NCI-H2227 treated with DMSO at 0.1 percent for 48 hours (cell line): ENCODE data around the gene ACTBL2.
"Not testable (repeated sequence)": the region's sequence is repeated elsewhere in the genome, so short reads cannot be mapped to it uniquely, and the experiment has no call there.

Experiments used
- DNase-seq: peaks from one replicate; lab custom pipeline; 2025; lab: John Stamatoyannopoulos, UW

ACTBL2 gene

GRCh38 chr5:57482671-57483106 lies at the start of gene ACTBL2:
ACTBL2 (minus strand) TSS chr5:57482811; CDS start chr5:57482707, 104 bp downstream.
- DNase-seq = no peak

- no peak for DNase-seq
Measured at GRCh38 chr5:57531333-57531732, 48.7 kb upstream of the ACTBL2 start.

GRCh38 chr5:57529864-57530263 lies 47.3 kb upstream of the ACTBL2 start:
- no peak for DNase-seq

DNA sequence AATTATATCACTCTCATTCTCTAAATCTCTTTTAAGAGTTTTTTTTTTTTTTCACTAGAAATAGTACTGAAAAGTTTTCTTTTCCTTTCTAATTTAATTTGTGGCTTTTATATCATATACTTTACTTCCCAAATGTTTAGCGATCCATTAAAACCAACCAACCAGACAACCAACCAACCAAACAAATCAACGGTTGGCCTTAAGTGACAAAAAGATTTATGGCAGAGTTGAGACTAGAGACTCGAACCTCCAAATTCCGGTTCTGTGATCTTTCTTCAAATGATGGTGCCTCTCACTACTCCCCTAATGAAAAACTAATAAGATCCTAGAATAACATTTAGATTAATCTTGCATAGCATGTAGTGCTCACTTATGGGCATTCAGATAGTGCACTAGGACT lies 45.3 kb upstream of the ACTBL2 start:
- no peak for DNase-seq

DNA sequence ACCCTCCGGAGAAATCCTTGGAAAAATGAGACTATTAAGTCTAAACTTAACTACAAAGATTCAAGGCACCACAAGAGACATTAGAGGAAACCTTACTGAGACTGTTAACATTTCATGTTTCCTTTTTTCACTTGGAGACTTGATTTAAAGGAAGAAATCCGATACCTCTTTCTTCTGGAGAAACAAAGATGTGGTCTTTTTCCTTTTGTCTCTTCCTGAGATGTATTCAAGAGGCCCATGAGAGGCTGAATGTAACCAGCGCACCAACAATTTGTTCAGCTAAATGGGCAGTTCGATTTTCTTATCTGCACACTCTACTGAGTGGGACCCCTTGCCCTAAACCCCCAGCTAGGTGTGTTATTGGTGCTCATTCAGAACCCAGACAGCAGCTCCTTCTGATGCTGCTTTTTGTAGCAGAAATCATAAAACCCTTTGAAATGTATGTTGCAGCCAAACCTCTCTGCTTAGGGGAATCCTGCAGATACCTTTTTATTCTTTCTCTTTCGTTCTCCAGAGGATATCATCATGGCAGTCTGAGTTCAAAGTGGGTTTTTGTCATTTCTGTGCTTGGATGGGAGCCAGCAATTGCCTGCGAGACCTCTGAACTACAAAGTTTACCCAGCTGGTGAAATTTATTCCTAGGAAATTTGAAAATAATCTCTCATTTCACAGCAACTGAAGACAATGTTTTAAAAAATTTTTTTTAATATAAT lies 41.9 kb upstream of the ACTBL2 start:
- no peak for DNase-seq

GRCh38 chr5:57522477-57522876 lies 39.9 kb upstream of the ACTBL2 start:
- not testable (repeated sequence) for DNase-seq

DNA sequence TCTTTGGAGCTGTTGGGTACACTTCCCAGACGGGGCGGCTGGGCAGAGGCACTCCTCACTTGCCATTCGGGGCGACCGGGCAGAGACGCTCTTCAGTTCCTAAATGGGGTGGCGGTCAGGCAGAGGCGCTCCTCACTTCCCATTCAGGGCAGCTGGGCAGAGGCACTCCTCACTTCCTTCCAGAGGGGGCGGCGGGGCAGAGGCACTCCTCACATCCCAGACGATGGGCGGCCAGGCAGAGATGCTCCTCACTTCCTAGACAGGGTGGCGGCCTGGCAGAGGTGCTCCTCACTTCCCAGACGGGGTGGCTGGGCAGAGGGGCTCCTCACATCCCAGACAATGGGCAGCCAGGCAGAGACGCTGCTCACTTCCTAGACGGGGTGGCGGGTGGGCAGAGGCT lies 35.8 kb upstream of the ACTBL2 start:
- DNase-seq = not testable (repeated sequence)

- no peak for DNase-seq
Measured at GRCh38 chr5:57517250-57517649, 34.6 kb upstream of the ACTBL2 start.

DNA sequence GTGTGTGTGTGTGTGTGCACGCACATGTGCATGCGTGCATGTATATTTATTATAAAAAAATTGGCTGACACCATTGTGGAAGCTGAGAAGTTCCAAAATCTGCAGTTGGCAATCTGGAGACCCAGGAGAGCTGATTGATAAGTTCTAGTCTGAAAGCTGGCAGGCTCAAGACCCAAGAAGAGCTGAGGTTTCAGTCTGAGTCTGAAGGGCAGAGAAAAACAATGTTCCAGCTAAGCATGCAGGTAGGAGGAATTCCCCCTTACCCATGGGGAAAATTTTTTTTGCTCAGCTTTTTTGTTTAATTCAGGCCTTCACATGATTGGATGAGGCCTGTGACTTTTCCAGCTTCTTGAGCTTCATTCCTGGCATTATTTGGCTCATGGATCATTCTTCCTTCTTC lies 31.2 kb upstream of the ACTBL2 start:
- DNase-seq = no peak

DNA sequence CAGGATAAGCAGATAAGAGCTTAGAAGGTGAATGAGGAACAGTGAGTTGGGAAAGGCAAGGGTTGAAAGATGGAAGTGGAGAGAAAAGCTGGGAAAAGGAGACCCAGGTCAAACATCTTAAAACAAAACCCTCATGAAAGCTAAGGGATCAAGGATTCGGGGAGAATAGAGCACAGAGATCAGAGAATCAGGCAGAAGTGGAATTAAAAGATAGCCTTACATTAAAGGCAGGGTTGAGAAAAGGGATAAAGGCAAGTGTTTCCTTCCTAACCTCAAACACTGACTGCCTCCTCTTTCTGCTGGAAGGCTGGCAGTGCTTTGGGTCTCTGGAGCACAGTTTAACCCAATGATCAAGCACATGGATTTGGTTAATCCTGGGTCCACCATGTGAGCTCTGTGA lies 28.7 kb upstream of the ACTBL2 start:
- no peak for DNase-seq

- DNase-seq = no peak
Measured at GRCh38 chr5:57509501-57510260, 27.1 kb upstream of the ACTBL2 start.

GRCh38 chr5:57508211-57508610 lies 25.6 kb upstream of the ACTBL2 start:
- DNase-seq = no peak

DNA sequence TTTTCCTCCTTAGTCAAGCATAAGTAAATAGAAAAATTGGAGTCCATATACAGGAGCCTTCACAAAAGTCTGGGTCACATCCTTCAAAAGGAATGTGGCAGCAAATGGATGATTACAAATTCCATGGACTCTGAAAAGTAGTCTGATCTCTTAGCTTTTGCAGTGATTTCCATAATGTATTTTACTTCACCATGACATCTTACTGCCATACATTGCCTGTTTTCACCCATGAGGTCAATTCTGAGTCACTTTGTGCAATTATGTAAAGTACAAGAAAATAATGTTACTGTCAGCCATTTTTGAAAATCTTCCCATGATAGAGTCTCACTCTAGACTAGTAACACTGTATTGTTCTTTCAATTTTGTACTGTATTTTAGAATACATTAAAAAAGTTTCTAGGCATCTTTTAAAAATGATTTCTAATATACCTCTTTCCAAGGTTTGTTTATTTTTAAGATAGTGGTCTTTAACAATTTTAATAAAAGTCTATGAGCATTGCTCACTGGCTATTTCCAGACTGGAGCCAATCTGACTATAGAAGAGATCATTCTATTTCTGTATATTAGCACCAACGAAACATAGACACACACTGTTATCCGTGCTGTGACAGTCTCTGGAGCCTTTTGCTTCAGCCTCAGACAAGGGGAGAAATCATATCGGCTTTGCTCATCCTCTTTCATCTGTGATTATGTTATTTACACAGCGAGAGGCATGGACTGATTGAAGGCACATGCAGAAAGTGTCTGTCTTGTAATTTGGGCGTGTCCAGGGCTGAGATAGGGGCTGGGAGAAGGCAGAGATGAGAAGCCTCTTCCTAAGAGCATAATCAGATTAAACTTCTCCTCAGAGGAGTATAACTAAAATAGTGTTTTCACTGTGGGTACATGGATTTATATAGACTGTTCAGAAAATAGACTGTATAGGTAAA lies 22.9 kb upstream of the ACTBL2 start:
- no peak for DNase-seq

- DNase-seq = no peak
Measured at GRCh38 chr5:57504357-57504756, 21.7 kb upstream of the ACTBL2 start.

GRCh38 chr5:57503433-57503832 lies 20.8 kb upstream of the ACTBL2 start:
- DNase-seq = no peak

GRCh38 chr5:57501414-57502201 lies 19.0 kb upstream of the ACTBL2 start:
- DNase-seq = no peak

DNA sequence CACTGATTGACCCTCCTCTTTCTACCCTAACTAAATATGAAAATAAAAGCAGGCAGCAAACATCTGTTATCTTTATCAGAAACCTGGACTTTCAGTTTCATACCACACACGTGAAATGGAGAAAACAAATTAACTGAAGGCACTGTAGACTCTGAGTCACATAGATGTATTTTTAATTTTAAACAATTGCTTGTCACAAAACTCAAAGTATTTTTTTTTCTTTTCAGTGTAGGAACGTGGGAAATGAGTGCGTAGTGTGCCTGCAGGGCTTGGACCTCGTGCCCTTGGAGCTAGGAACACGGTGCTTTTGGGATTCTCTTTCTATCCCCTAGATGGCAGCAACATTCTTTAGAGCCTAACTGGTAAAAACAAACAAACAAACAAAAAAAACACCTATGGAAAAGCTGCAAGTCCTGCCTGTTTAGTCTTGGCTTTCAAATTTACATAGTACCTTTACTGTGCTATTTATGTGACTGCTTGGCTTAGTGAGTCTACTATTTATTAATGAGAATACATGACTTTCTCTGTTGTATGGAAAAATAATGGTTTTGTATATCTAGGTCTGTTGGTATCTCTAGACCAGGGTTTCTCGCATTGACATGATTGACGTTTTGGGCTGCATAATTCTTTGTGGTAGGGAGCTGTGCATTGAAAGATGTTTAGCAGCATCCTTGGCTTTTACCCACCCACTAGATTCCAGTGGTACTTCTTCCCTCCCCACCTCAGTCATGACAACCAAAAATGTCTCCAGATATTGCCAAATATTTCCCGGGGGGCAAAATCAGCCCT lies 16.8 kb upstream of the ACTBL2 start:
- no peak for DNase-seq

- DNase-seq = no peak
Measured at GRCh38 chr5:57497733-57498132, 15.1 kb upstream of the ACTBL2 start.

GRCh38 chr5:57495285-57496086 lies 12.9 kb upstream of the ACTBL2 start:
- no peak for DNase-seq
